CD14-positive monocyte (primary cell): ENCODE results near the gene TSSK1B. TPM values are rescaled to one million over a fixed set of nuclear protein-coding genes. Genes with fewer than 3 reads are reported as not detected.

Experiments
- DNase-seq, 3 donors: peaks; one replicate each; pipeline ENCODE4 v3.0.0-alpha.2; 2011 to 2022
- H2AFZ ChIP-seq: 2 replicates; pipeline ENCODE4 v1.6.0; 2012; ENCODE audit warnings: mild to moderate bottlenecking, low read depth, low read length, inconsistent platforms; ENCODE audit not compliant: insufficient read depth, poor library complexity, severe bottlenecking
- H3K27ac ChIP-seq, 2 donors: 1 replicate in 1 of 2; 2 replicates in 1 of 2; pipeline ENCODE4 v1.5.1; 2012 to 2013; ENCODE audit warnings: low read length in 2 of 2, control low read depth in 1 of 2, inconsistent platforms in 1 of 2, low read depth in 1 of 2, mild to moderate bottlenecking in 1 of 2
- H3K27me3 ChIP-seq, 2 donors: one replicate each; pipeline versions ENCODE4 v1.6.0 to v1.6.1; 2011 to 2013; ENCODE audit warnings: low read length in 2 of 2; ENCODE audit not compliant: control insufficient read depth in 2 of 2, insufficient read depth in 2 of 2
- H3K36me3 ChIP-seq, 2 donors: replicated peaks in 1 of 2; 1 replicate in 1 of 2; 2 replicates in 1 of 2; pipeline versions ENCODE4 v1.5.1 to v1.6.1; 2012 to 2013; ENCODE audit warnings: low read length in 2 of 2, control low read depth in 1 of 2, inconsistent platforms in 1 of 2, mild to moderate bottlenecking in 1 of 2; ENCODE audit not compliant: insufficient read depth in 2 of 2, control insufficient read depth in 1 of 2
- H3K4me1 ChIP-seq, 2 donors: 1 replicate in 1 of 2; 2 replicates in 1 of 2; pipeline versions ENCODE4 v1.5.1 to v1.6.1; 2012 to 2013; ENCODE audit warnings: low read length in 2 of 2, control low read depth in 1 of 2, inconsistent platforms in 1 of 2, mild to moderate bottlenecking in 1 of 2, moderate library complexity in 1 of 2; ENCODE audit not compliant: insufficient read depth in 2 of 2, control insufficient read depth in 1 of 2
- H3K4me2 ChIP-seq: replicated peaks from 2 replicates; pipeline ENCODE3; 2012; ENCODE audit warnings: low read length, moderate library complexity, mild to moderate bottlenecking; ENCODE audit not compliant: poor library complexity, severe bottlenecking; ENCODE audit errors: extremely low read depth
- H3K4me3 ChIP-seq, 3 experiments: fragments of 200-600 bp in 1 of 3; sonication (generic) in 1 of 3; replicated peaks in 1 of 3; 1 replicate in 2 of 3; 2 replicates in 1 of 3; pipeline ENCODE4 v1.5.1; 2011 to 2013; ENCODE audit warnings: low read length in 3 of 3, mild to moderate bottlenecking in 3 of 3, control low read depth in 2 of 3, low read depth in 2 of 3, inconsistent platforms in 1 of 3, moderate library complexity in 1 of 3
- H3K79me2 ChIP-seq: 2 replicates; pipeline ENCODE4 v1.6.0; 2012; ENCODE audit warnings: mild to moderate bottlenecking, control low read depth, inconsistent platforms, low read length, moderate library complexity; ENCODE audit not compliant: insufficient read depth
- H3K9ac ChIP-seq: 2 replicates; pipeline ENCODE4 v1.6.0; 2017; ENCODE audit warnings: low read length, mild to moderate bottlenecking; ENCODE audit not compliant: insufficient read depth, poor library complexity, severe bottlenecking
- H3K9me3 ChIP-seq, 2 donors: replicated peaks in 1 of 2; 1 replicate in 1 of 2; 2 replicates in 1 of 2; pipeline versions ENCODE4 v1.5.1 to v1.6.1; 2012 to 2013; ENCODE audit warnings: low read length in 2 of 2, control low read depth in 1 of 2; ENCODE audit not compliant: control insufficient read depth in 1 of 2, insufficient read depth in 1 of 2
- H4K20me1 ChIP-seq: 2 replicates; pipeline ENCODE4 v1.6.0; 2012; ENCODE audit warnings: mild to moderate bottlenecking, low read length, control low read depth, moderate library complexity; ENCODE audit not compliant: insufficient read depth
- H3K27ac Mint-ChIP-seq, 7 donors: one replicate each; pipeline ENCODE4 v1.8.0; 2020; ENCODE audit warnings: mild to moderate bottlenecking in 7 of 7, mixed read lengths in 7 of 7, moderate library complexity in 6 of 7, inconsistent platforms in 2 of 7
- H3K27me3 Mint-ChIP-seq, 3 donors: one replicate each; pipeline ENCODE4 v1.8.0; 2021 to 2022; ENCODE audit warnings: low read depth in 3 of 3, mild to moderate bottlenecking in 3 of 3, mixed read lengths in 3 of 3, moderate library complexity in 3 of 3, inconsistent platforms in 1 of 3
- H3K36me3 Mint-ChIP-seq, 2 donors: one replicate each; pipeline ENCODE4 v1.8.0; 2020; ENCODE audit warnings: mixed read lengths in 2 of 2, inconsistent platforms in 1 of 2, mild to moderate bottlenecking in 1 of 2
- H3K4me1 Mint-ChIP-seq: one replicate; pipeline ENCODE4 v1.8.0; 2020; ENCODE audit warnings: mild to moderate bottlenecking, mixed read lengths
- H3K4me3 Mint-ChIP-seq, 2 donors: one replicate each; pipeline ENCODE4 v1.8.0; 2020; ENCODE audit warnings: mild to moderate bottlenecking in 2 of 2, mixed read lengths in 2 of 2, moderate library complexity in 1 of 2
- H3K9me3 Mint-ChIP-seq, 7 donors: one replicate each; pipeline ENCODE4 v1.8.0; 2020 to 2022; ENCODE audit warnings: mixed read lengths in 7 of 7, mild to moderate bottlenecking in 6 of 7, moderate library complexity in 6 of 7, inconsistent platforms in 2 of 7
- CTCF ChIP-seq: fragments of 200-600 bp; IDR thresholded peaks from one replicate; pipeline ENCODE4 v1.8.0; 2022; ENCODE audit warnings: antibody characterized with exemption, mild to moderate bottlenecking
- WGBS: methylation state at CpG from one replicate; pipeline ENCODE4 v1.1.5; 2013; ENCODE audit warnings: missing lambda C conversion rate; ENCODE audit not compliant: insufficient coverage; 5-methylcytosine and 5-hydroxymethylcytosine counted together
- intact Hi-C, 2 donors: fragments of 100-400 bp; cut with micrococcal nuclease; formaldehyde crosslinking; loops; one replicate each; pipeline versions ENCODE4 v1.15.0 to v1.15.1; 2023
- polyA plus RNA-seq, 3 donors: library from polyadenylated mRNA; depleted of rRNA in 1 of 3; unstranded in 2 of 3; stranded (reverse) in 1 of 3; fragments of 300-500 nt in 2 of 3; fragments of >200 nt in 1 of 3; fragmentation: Illumina TruSeq in 2 of 3; gene quantifications; 1 replicate in 2 of 3; 2 replicates in 1 of 3; pipeline ENCODE4 v1.2.3, GENCODE V29; 2012 to 2021

TSSK1B gene
- polyA plus RNA-seq, 3 donors, result not detected

DNA sequence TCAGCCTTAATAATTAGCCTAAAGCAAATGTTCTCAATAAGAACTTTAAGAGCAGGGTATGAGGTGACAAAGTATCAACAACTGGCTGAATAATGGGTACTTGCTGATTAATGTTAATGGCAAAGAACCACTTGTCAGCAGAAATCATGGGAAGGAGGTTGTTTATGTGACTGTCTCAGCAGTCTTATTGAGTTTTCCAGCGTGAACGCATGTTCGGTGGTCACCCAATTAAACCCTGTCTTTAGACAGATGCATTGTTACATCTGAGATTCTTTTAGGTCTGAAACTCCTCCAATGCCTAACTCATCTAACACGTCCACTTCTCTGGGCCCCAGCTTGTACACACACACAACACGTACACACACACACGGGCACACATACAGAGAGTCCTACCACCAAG is 18.2 kb upstream of the TSSK1B start:
- Histone ChIP-seq H2AFZ (no peak overlapping the region), H3K27me3 (peaks cover 2 to 14% of the 10 kb centered on the region in 2 donors), H3K79me2 (no peaks in the 10 kb centered on the region), H3K4me1 (no peaks in the 10 kb centered on the region), H3K27ac (no peak overlapping the region), H3K9me3 (no peaks in the 10 kb centered on the region), H3K36me3 (no peaks in the 10 kb centered on the region), H4K20me1 (no peaks in the 10 kb centered on the region), H3K4me3 (no peak overlapping the region), H3K4me2 (no peak overlapping the region), H3K9ac (no peak overlapping the region)
- Mint-ChIP-seq H3K27me3 (peaks cover 10 to 23% (median 14%) of the 10 kb centered on the region in 3 donors), H3K27ac (no peak overlapping the region), H3K4me1 (peaks cover 2% of the 10 kb centered on the region), H3K9me3 (peaks cover 0 to 3% (median 0%) of the 10 kb centered on the region in 7 donors), H3K36me3 (no peaks in the 10 kb centered on the region), H3K4me3 (no peak overlapping the region)
- no peak for TF ChIP-seq CTCF
- intact Hi-C loops, result no loop called here
- DNase-seq, result no peak
- whole genome bisulfite sequencing, result 96% methylated on average over 4 of the region's 6 CpGs

GRCh38 chr5:113451797-113452196 is 17.0 kb upstream of the TSSK1B start:
- no peaks in the 10 kb centered on the region for H3K4me1 ChIP-seq
- intact Hi-C loops, result no loop called here
- H3K27ac ChIP-seq, result no peak overlapping the region
- H3K27me3 ChIP-seq, result peaks cover 2 to 15% of the 10 kb centered on the region in 2 donors
- no peak overlapping the region for H2AFZ ChIP-seq
- H3K9me3 ChIP-seq, result no peaks in the 10 kb centered on the region
- no peaks in the 10 kb centered on the region for H4K20me1 ChIP-seq
- peaks cover 10 to 25% (median 14%) of the 10 kb centered on the region in 3 donors for H3K27me3 Mint-ChIP-seq
- no peaks in the 10 kb centered on the region for H3K79me2 ChIP-seq
- H3K27ac Mint-ChIP-seq, result no peak overlapping the region
- 100% methylated on average over 2 of the region's 2 CpGs for WGBS
- peaks cover 0 to 1% (median 0%) of the 10 kb centered on the region in 7 donors for H3K9me3 Mint-ChIP-seq
- DNase-seq, result no peak
- H3K36me3 Mint-ChIP-seq, result no peaks in the 10 kb centered on the region
- no peak for TF ChIP-seq CTCF
- H3K4me3 ChIP-seq, result no peak overlapping the region
- no peak overlapping the region for H3K4me3 Mint-ChIP-seq
- peaks cover 2% of the 10 kb centered on the region for H3K4me1 Mint-ChIP-seq
- H3K9ac ChIP-seq, result no peak overlapping the region
- no peak overlapping the region for H3K4me2 ChIP-seq
- no peaks in the 10 kb centered on the region for H3K36me3 ChIP-seq
